ENCODE data around the gene JAKMIP1.

JAKMIP1 gene

GRCh38 chr4:6013564-6013963 is 186.8 kb downstream of the JAKMIP1 start:
- no peaks in the 10 kb centered on the region for H3F3A ChIP-seq (ENCODE audit: insufficient read depth, low read length)
- no peak overlapping the region for H3K9ac ChIP-seq (ENCODE audit: low read length)
- H3K9me3 ChIP-seq (replicated peaks; ENCODE audit: insufficient read depth, low read length) = no peaks in the 10 kb centered on the region
- H3K79me2 ChIP-seq (ENCODE audit: low read length) = no peaks in the 10 kb centered on the region
- no peak overlapping the region for H3K4me3 ChIP-seq (ENCODE audit: low read length)
- 0 out of 2 replicates have a peak, but pooled peaks cover 5% of the 10 kb centered on the region for H3K4me1 ChIP-seq (ENCODE audit: low read length)
- H2AFZ ChIP-seq (ENCODE audit: low read length) = no peak overlapping the region
- no peaks in the 10 kb centered on the region for H3K9me2 ChIP-seq (replicated peaks; ENCODE audit: insufficient read depth, low read length)
- no peak overlapping the region for H3K27ac ChIP-seq (ENCODE audit: low read length)
- no peaks in the 10 kb centered on the region for H4K20me1 ChIP-seq (ENCODE audit: insufficient read depth, low read length)
- H3K36me3 ChIP-seq (replicated peaks; ENCODE audit: insufficient read depth, low read length) = no peaks in the 10 kb centered on the region
- no peak for TF ChIP-seq EZH2phosphoT487 (IDR thresholded peaks at IDR 0.05; ENCODE audit: low read length)
- no peak for TF ChIP-seq EZH2 (optimal IDR thresholded peaks at IDR 0.05; ENCODE audit: low read depth, low read length)
- TF ChIP-seq CTCF (IDR thresholded peaks at IDR 0.05; ENCODE audit: low read length) = no peak
- DNase-seq = no peak
- H3K4me2 ChIP-seq (ENCODE audit: low read depth, low read length) = no peak overlapping the region
- H3K27me3 ChIP-seq (replicated peaks; ENCODE audit: insufficient read depth, low read length) = no peaks in the 10 kb centered on the region; the same call in 1 of the 2 replicates

- Histone ChIP-seq H3K27ac (ENCODE audit: low read length) (no peak overlapping the region), H3K9ac (ENCODE audit: low read length) (no peak overlapping the region), H3K36me3 (replicated peaks; ENCODE audit: insufficient read depth, low read length) (no peaks in the 10 kb centered on the region), H3K9me2 (replicated peaks; ENCODE audit: insufficient read depth, low read length) (no peaks in the 10 kb centered on the region), H3K27me3 (replicated peaks; ENCODE audit: insufficient read depth, low read length) (no peaks in the 10 kb centered on the region; the same call in 1 of the 2 replicates), H3K4me2 (ENCODE audit: low read depth, low read length) (no peak overlapping the region), H3F3A (ENCODE audit: insufficient read depth, low read length) (no peaks in the 10 kb centered on the region), H3K9me3 (replicated peaks; ENCODE audit: insufficient read depth, low read length) (no peaks in the 10 kb centered on the region), H4K20me1 (ENCODE audit: insufficient read depth, low read length) (no peaks in the 10 kb centered on the region), H3K4me3 (ENCODE audit: low read length) (no peak overlapping the region), H2AFZ (ENCODE audit: low read length) (no peak overlapping the region), H3K4me1 (ENCODE audit: low read length) (0 out of 2 replicates have a peak, but pooled peaks cover 5% of the 10 kb centered on the region), H3K79me2 (ENCODE audit: low read length) (no peaks in the 10 kb centered on the region)
- TF ChIP-seq CTCF (IDR thresholded peaks at IDR 0.05; ENCODE audit: low read length) = no peak
- no peak for TF ChIP-seq EZH2phosphoT487 (IDR thresholded peaks at IDR 0.05; ENCODE audit: low read length)
- TF ChIP-seq EZH2 (optimal IDR thresholded peaks at IDR 0.05; ENCODE audit: low read depth, low read length) = no peak
- no peak for DNase-seq
Measured at GRCh38 chr4:6012200-6012599, 188.1 kb downstream of the JAKMIP1 start.

GRCh38 chr4:6011686-6012085 is 188.7 kb downstream of the JAKMIP1 start:
- Histone ChIP-seq H3K4me2 (ENCODE audit: low read depth, low read length) (no peak overlapping the region), H3K27me3 (replicated peaks; ENCODE audit: insufficient read depth, low read length) (no peaks in the 10 kb centered on the region; the same call in 1 of the 2 replicates), H3K36me3 (replicated peaks; ENCODE audit: insufficient read depth, low read length) (no peaks in the 10 kb centered on the region), H3F3A (ENCODE audit: insufficient read depth, low read length) (no peaks in the 10 kb centered on the region), H3K79me2 (ENCODE audit: low read length) (no peaks in the 10 kb centered on the region), H4K20me1 (ENCODE audit: insufficient read depth, low read length) (no peaks in the 10 kb centered on the region), H3K9me2 (replicated peaks; ENCODE audit: insufficient read depth, low read length) (no peaks in the 10 kb centered on the region), H3K4me1 (ENCODE audit: low read length) (0 out of 2 replicates have a peak, but pooled peaks cover 5% of the 10 kb centered on the region), H3K9me3 (replicated peaks; ENCODE audit: insufficient read depth, low read length) (no peaks in the 10 kb centered on the region), H3K9ac (ENCODE audit: low read length) (no peak overlapping the region), H3K27ac (ENCODE audit: low read length) (no peak overlapping the region), H2AFZ (ENCODE audit: low read length) (no peak overlapping the region), H3K4me3 (ENCODE audit: low read length) (no peak overlapping the region)
- DNase-seq = no peak
- TF ChIP-seq EZH2 (optimal IDR thresholded peaks at IDR 0.05; ENCODE audit: low read depth, low read length) (no peak), EZH2phosphoT487 (IDR thresholded peaks at IDR 0.05; ENCODE audit: low read length) (no peak), CTCF (IDR thresholded peaks at IDR 0.05; ENCODE audit: low read length) (no peak)

Data from MM.1S (cell line).